GM19455 (cell line): Measurements from ENCODE around the gene TEX35.

Source experiments
- ATAC-seq: cut with Tn5 transposase; IDR thresholded peaks from one replicate; pipeline ENCODE4 v1.9.1; 2021; ENCODE audit not compliant: unreplicated experiment

The TEX35 gene

DNA sequence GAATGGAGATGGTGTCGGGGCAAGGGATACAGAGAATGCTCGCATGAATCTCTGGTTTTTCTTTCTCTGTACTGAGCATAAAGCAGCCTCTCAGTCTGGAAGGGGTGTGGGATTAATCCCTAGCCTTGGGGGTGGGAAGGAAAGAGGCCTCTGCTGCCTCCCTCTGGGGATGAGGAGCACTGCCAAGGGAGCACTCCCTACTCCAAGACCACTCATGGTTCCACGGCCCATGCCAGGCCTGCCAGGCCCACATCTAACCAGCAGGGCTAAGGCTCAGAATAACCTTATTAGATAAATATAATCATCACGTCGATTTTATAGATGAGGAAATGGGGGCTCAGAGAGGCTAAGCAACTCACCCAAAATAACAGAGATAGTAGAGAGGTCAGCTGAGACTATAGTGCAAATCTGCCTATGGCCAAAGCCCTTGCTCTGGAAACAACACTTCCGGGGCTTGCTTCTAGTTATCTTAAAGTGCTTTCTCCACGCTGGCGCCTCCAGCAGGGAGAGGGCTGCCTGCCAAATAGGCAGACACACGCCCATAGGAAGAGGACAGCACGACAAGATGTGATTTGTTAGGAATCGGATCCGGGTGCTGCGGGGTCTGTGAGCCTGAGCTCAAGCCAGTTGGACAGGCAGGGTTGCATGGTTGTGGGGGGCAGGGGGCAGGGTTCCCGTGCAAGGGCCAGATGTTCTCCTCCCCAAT is 522 bp downstream of the TEX35 start:
- no peak for ATAC-seq

DNA sequence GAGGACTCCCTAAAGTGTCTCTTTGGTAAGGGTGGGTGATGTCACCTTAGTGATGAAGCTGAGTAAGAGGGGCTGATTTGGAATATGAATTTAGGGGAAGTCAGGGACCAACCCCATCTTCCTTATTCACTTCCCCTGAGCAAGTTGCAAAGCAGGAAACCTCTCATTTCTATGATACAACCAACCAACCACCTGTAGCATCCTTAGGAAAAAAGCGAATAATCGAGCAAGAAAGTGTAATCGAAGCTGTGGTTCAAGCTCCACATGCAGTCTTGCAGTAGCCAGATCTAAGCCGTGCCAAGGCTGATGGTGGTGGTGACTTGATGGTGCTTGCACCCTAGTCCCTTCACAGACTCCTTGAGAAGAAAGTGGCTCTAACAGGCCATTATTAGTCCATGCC is 3.2 kb downstream of the TEX35 start:
- ATAC-seq: no peak

GRCh38 chr1:178518894-178519293 is 6.0 kb downstream of the TEX35 start:
- no peak for ATAC-seq

- ATAC-seq: no peak
Observed at GRCh38 chr1:178520803-178521202, 7.9 kb downstream of the TEX35 start.

- ATAC-seq: no peak
Observed at GRCh38 chr1:178521241-178521640, 8.3 kb downstream of the TEX35 start.

GRCh38 chr1:178527117-178527516 is 14.2 kb downstream of the TEX35 start:
- no peak for ATAC-seq

DNA sequence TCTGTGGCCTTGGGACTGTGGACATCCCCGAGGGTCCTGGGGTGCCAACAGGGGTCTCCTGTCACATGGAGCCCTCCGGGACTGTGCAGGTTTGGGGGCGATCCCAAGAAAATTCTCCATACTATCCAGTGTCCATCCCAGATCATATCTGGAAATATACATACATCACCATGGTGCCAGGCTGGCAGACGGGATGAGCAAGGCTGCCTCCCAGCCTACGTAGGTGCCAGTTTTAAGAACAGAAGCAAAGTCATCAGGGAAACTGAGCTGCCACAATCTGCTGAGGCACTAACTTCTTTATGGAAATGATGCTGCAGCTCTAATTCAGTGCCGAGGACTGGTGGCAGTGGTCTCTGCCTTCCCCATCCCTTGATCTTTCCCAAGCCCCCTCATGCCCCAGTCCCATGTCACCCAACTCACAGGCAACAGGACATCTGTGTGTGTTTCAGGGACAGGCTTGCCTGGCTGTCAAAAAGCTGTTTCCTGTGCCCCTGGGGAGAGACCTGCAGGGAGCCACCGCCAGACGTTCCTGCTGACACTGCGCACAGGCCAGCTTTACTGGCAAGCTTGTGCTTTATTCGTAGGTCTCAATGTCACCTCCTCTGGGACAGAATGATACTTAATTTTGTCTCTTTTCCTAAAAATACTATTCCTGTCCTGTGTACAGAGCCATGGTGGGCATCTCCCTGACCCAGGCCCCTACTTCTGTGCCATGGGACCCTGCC is 15.5 kb downstream of the TEX35 start:
- ATAC-seq: no peak

DNA sequence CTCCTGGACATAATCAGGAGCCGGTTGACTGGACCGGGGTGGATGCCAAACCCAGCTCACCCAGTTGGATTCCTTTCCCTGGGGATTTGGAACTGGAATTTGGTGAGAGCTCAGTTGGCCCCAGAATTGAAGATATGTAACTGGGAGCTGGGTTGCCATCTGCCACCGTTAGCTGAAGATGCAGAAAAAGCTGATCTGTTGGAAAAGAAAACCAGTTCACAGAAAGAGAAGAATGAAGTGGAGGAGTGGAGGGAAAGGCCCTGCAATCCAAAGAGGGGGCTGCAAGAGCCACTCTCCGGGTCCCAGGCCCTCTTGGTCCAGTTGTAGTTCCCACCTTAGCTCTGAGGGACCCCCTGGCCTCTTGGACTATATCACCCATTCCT is 16.0 kb downstream of the TEX35 start:
- no peak for ATAC-seq

GRCh38 chr1:178529364-178530036 is 16.6 kb downstream of the TEX35 start:
- no peak for ATAC-seq

DNA sequence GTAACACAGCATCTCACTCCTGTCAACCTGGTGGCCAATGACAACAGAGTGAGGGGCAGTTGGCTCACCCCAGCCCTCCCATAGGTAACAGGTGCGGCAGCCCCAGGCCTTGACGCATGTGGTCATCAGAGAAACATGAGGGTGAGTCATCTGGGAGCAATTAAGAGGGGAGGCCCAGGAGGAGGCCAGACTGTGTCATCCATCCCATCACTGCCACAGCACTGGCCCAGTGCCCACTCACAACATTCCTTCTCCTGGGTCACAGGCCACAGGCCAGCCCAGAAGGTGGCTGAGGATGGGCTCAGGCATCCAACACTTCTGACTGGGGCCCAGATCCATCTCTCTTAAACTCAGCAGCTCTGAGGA is 17.1 kb downstream of the TEX35 start:
- ATAC-seq: no peak

- no peak for ATAC-seq
Observed at GRCh38 chr1:178530502-178530901, 17.6 kb downstream of the TEX35 start.

GRCh38 chr1:178531887-178532286 is 19.0 kb downstream of the TEX35 start:
- peak; percentile 27 for ATAC-seq

- peak; percentile 85 for ATAC-seq
Observed at GRCh38 chr1:178532392-178532791, 19.5 kb downstream of the TEX35 start.

DNA sequence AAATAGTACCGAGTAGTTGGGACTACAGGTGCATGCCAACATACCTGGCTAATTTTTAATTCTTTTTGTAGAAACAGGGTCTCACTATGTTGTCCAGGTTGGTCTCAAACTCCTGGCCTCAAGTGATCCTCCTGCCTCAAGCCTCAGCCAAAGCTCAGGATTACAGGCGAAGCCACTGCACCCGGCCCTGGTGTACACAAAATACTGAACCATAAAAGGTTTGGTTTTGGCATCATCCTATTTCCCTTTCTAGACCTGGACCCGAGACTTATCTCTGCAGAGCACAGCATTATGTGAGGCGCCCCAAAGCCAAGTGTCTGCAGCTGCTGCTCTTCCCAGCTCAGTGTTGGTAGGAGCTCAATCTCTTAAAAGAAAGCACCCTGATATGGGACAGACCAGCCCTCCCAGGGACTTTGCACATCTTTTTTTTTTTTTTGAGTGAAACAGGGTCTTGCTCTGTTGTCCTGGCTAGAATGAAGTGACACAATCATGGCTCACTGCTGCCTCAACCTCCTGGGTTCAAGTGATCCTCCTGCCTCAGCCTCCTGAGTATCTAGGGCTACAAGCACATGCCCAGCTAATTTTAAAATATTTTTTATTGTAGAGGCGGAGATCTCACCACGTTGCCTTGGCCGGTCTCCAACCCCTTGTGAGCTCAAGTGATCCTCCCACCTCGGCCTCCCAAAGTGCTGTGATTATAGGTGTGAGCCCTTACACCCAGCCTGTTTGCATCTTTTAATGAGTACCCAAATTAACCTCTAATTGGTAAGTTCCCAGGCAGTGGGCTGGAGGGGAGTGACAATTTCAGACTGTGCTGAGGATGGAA is 20.4 kb downstream of the TEX35 start:
- no peak for ATAC-seq

DNA sequence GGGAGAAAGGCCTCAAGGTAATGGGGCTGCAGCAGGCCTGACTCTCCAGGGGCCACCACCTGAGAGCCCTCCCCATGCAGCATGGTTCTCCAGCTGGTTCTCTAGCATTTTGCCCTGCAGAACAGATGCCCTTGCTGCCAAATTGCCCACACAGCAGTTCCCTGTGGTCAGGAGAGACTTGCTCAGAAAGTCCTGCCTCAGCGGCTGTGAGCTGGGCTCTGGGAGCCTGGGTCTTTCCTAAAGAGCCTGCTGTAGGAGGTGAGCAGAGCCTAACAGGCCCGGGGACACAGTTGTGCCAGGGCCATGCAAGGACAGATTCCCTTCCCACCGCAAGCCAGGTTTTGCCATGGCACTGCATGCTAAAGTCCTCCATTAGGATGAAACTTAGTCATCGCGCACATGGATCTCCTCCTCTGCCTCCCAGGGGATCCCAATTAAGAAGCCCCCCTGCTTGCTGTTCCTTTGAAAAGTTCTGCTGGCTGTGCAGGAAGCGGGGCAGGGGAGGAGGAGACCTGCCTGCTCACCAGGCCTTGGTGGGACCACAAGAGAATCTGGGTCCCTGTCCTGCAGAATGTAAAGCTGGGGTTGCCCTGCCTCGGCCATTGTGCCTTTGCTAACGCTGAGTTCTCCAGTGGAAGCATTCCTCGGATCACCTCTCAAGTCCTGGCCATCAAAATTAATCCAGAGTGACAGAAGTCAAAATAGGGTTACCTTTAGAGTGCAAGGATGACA is 21.4 kb downstream of the TEX35 start:
- no peak for ATAC-seq

DNA sequence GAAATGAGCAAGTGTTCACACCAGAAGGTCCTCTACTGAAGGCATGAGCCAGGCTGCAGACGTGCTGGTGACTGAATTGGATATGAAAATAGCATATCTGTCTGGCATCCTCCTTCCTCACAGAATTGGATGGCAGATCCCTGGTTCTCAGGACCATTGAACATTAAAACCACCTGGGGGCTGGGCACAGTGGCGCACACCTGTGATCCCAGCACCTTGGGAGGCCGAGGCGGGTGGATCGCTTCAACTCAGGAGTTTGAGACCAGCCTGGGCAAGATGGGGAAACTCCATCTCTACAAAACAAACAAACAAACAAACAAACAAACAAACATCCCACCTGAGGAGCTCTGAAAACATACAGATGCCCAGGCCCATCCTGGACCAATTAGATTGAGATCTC is 23.4 kb downstream of the TEX35 start:
- no peak for ATAC-seq

DNA sequence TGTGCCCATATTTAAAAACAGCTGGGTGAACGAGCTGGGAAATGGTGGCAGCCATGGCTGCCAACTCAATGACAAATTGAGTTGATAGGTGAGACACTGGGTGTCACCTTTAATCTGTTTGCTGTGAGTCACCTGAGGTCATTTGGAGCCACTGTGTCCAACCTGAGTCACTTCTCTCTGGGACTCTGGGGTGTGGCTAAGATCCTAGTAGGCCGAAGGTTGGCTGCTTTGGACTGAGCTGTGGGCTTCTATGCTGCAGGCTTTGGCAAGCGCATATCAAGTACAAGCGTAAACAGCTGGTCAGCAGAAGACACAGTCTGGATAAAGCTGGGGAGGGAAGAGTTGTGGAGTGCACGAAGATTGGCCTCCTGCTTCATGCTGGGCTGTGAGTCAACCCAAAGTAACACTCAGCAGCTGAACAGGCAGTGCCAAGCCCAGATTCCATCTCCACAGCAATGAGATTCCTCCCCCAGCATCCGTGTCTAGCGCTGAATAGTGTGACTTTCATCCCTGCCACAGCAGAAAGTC is 24.0 kb downstream of the TEX35 start:
- no peak for ATAC-seq

DNA sequence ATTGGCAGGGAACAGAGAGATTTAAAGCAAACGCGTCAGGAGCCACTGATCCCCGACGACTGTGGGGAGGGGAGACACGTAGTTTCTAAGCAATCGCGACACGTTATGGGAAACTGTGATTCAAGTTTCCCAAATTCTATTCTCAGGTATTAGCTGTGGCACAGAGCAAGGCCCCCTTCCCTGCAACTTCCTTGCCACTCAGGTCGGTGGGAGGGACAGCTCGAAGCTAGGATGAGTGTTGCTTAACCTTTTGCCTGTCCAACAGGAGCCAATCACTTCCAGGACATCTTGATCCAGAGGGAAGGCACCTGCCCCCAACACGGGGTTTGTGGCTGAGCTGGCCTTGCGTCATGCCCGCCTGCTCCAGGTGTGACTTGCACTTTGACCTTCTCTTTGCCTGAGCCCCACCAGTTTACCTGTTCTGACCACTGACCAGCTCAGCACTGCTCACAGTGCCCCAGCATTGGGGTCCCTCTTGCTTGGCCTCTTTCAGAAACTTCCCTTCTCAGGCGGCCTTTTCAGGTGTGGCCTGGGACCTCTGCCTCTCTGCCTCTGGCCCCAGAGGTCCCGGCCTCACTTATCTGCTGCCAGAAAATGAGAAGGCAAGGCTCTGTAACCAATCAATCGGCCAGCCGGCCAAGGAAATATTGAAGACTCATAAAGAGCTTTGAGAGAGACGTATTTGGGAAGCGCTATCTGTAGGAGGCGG is 24.6 kb downstream of the TEX35 start:
- ATAC-seq: no peak

DNA sequence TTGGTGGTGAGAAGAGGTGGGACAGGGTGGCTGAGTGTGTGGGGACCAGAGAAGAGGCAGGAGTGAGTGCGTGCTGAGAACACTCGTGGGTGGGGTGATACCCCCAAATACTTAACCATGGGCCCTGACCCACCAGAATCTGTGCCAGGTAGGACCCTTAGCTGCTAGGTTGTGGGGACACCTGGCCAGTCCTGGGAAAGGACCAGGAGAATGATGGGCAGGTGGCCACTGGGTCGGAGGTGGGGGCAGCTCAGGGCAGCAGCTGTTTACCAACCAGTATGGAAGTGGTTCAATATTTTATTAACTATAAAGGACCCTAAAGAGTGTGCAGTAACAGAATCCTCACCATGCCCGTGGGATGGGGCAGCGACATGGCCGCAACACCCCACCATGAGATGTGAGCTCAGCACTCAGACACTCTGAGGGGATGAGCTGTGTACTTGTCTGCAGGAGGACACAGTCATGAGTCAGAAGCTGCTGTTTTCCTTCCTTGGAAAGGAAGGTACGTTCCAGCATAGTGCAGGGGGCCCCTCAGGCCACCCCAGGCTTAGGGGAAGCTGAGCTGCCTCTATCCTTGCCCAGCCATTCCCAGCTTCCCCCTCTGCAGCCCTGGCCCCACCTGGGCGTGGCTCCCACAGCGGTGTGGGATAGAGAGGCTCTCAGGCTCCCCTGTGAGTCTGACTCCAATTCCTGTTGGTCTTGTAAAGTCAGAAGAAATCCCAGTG is 25.4 kb downstream of the TEX35 start:
- no peak for ATAC-seq
